PC-9 (cell line): ENCODE results near the gene TSPEAR. TPM values are rescaled to one million over a fixed set of nuclear protein-coding genes. Genes with fewer than 3 reads are reported as not detected.

Source experiments
- BruUV-seq: library from RNA; stranded (reverse); fragments of 400-500 nt; replicated peaks from 2 replicates; lab custom pipeline; 2021; lab: Mats Ljungman, UMichigan
- CTCF ChIA-PET: fragments of 300-600 bp; sonication (Branson Sonifier 250); formaldehyde crosslinking; loops from one replicate; lab custom pipeline; 2022; ENCODE audit warnings: antibody characterized with exemption; lab: Charles Lee
- POLR2A ChIA-PET: fragments of 300-600 bp; sonication (Branson Sonifier 250); formaldehyde crosslinking; loops from one replicate; lab custom pipeline; 2022; ENCODE audit warnings: antibody characterized with exemption; ENCODE audit not compliant: unreplicated experiment; lab: Charles Lee
- DNase-seq, 2 experiments: peaks; one replicate each; pipeline versions ENCODE4 v3.0.0 to v3.0.0-alpha.2; 2015 to 2022; ENCODE audit warnings: mixed read lengths in 1 of 2
- H2AFZ ChIP-seq: fragments of 200-600 bp; sonication (generic); 2 replicates; pipeline ENCODE4 v1.8.1; 2017; ENCODE audit warnings: antibody characterized with exemption
- H3F3A ChIP-seq: fragments of 200-600 bp; sonication (generic); 2 replicates; pipeline ENCODE4 v1.8.1; 2017; ENCODE audit warnings: antibody characterized with exemption, mild to moderate bottlenecking, low read depth; ENCODE audit not compliant: insufficient read depth
- H3K27ac ChIP-seq: fragments of 200-600 bp; sonication (generic); 2 replicates; pipeline ENCODE4 v1.6.1; 2016; ENCODE audit warnings: mixed run types
- H3K27me3 ChIP-seq: fragments of 200-600 bp; sonication (generic); 2 replicates; pipeline ENCODE4 v1.6.1; 2016; ENCODE audit warnings: low read depth, mixed run types; ENCODE audit not compliant: insufficient read depth
- H3K36me3 ChIP-seq: fragments of 200-600 bp; sonication (generic); 2 replicates; pipeline ENCODE4 v1.6.1; 2016; ENCODE audit warnings: low read depth, mixed run types
- H3K4me1 ChIP-seq: fragments of 200-600 bp; sonication (generic); replicated peaks from 2 replicates; pipeline ENCODE4 v1.6.1; 2016; ENCODE audit warnings: mixed run types; ENCODE audit not compliant: insufficient read depth
- H3K4me2 ChIP-seq: fragments of 200-600 bp; sonication (generic); 2 replicates; pipeline ENCODE4 v1.6.1; 2017; ENCODE audit warnings: mixed run types
- H3K4me3 ChIP-seq: fragments of 200-600 bp; sonication (generic); 2 replicates; pipeline ENCODE4 v1.6.1; 2016; ENCODE audit warnings: mixed run types
- H3K79me2 ChIP-seq: fragments of 200-600 bp; sonication (generic); 2 replicates; pipeline ENCODE4 v1.6.1; 2017; ENCODE audit warnings: low read depth, mixed run types
- H3K9me2 ChIP-seq: fragments of 200-600 bp; sonication (generic); 2 replicates; pipeline ENCODE4 v1.8.1; 2017; ENCODE audit warnings: mild to moderate bottlenecking; ENCODE audit not compliant: insufficient read depth
- H3K9me3 ChIP-seq: fragments of 200-600 bp; sonication (generic); 2 replicates; pipeline ENCODE4 v1.8.1; 2016; ENCODE audit warnings: low read depth; ENCODE audit not compliant: insufficient read depth
- H4K20me1 ChIP-seq: fragments of 200-600 bp; sonication (generic); 2 replicates; pipeline ENCODE4 v1.8.1; 2017; ENCODE audit not compliant: insufficient read depth
- EZH2 ChIP-seq: fragments of 200-600 bp; sonication (generic); IDR thresholded peaks from 2 replicates; pipeline ENCODE4 v1.8.0; 2017; ENCODE audit warnings: antibody characterized with exemption, low read depth
- intact Hi-C: fragments of 100-400 bp; cut with micrococcal nuclease; formaldehyde crosslinking; loops from one replicate; pipeline ENCODE4 v1.10.0; 2022; ENCODE audit not compliant: unreplicated experiment
- total RNA-seq: library from RNA; stranded (reverse); gene quantifications from 2 replicates; pipeline ENCODE4 v1.2.3, GENCODE V29; 2021
- TF ChIP-seq, protein P1 (sequence below): fragments of 200-600 bp; sonication (generic); conservative IDR thresholded peaks from 2 replicates; pipeline ENCODE4 v1.6.1; 2017; ENCODE audit warnings: mixed run types, antibody characterized with exemption, mild to moderate bottlenecking, moderate library complexity

TSPEAR gene
- total RNA-seq, 1 experiment from 2014 or later, result not detected

DNA sequence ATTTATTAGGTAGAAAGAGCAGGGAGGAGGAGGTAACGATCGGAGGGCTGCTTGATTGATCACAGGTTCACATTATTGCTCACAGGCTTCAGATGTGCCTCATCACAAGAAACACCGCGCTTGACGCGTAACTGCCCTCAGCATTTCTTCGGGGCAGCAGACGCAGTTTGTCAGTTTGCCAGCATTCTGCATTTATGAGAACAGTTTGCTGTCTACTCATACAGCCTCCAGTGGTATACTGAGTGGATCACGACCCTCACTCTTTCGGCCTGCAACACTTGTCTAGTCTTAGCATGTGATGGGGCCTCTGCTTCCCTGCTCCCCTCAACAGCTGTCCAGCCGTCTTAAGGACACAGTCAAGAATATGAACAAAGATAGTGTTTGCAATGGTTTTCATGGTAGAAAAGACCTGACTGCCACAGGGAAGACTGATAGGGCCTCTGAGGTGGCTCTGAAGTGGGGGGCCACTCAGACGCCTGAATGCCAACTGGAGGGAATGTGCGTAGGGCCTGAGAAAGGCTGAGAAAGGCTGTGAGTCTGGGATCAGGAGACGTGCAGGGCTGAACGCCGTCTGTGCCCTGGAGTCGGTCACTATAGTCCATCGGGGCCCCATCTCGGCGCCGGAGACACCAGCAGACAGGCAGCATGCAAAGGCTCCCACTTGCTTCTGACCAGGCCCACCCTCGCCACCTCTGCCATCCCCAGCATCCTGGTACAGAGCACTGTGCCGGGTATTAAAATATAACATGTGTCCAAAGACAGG is 45.2 kb upstream of the TSPEAR start:
- Histone ChIP-seq H3K27ac (no peak overlapping the region), H3K4me2 (no peak overlapping the region), H3K9me2 (no peaks in the 10 kb centered on the region), H4K20me1 (no peaks in the 10 kb centered on the region), H3K4me3 (no peak overlapping the region), H3K79me2 (no peaks in the 10 kb centered on the region), H3K9me3 (no peaks in the 10 kb centered on the region), H2AFZ (no peak overlapping the region), H3K36me3 (no peaks in the 10 kb centered on the region), H3K4me1 (peaks cover 19% of the 10 kb centered on the region), H3F3A (peaks cover 10% of the 10 kb centered on the region; the same call in 1 of the 2 replicates), H3K27me3 (no peaks in the 10 kb centered on the region)
- intact Hi-C loops, result no loop called here
- CTCF ChIA-PET, result no interaction called here
- DNase-seq, result no peak
- no TSS peak for BruUV-seq
- TF ChIP-seq EZH2, result no peak
- TF ChIP-seq, protein P1, sequence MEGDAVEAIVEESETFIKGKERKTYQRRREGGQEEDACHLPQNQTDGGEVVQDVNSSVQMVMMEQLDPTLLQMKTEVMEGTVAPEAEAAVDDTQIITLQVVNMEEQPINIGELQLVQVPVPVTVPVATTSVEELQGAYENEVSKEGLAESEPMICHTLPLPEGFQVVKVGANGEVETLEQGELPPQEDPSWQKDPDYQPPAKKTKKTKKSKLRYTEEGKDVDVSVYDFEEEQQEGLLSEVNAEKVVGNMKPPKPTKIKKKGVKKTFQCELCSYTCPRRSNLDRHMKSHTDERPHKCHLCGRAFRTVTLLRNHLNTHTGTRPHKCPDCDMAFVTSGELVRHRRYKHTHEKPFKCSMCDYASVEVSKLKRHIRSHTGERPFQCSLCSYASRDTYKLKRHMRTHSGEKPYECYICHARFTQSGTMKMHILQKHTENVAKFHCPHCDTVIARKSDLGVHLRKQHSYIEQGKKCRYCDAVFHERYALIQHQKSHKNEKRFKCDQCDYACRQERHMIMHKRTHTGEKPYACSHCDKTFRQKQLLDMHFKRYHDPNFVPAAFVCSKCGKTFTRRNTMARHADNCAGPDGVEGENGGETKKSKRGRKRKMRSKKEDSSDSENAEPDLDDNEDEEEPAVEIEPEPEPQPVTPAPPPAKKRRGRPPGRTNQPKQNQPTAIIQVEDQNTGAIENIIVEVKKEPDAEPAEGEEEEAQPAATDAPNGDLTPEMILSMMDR, result no peak
- POLR2A ChIA-PET, result no interaction called here

DNA sequence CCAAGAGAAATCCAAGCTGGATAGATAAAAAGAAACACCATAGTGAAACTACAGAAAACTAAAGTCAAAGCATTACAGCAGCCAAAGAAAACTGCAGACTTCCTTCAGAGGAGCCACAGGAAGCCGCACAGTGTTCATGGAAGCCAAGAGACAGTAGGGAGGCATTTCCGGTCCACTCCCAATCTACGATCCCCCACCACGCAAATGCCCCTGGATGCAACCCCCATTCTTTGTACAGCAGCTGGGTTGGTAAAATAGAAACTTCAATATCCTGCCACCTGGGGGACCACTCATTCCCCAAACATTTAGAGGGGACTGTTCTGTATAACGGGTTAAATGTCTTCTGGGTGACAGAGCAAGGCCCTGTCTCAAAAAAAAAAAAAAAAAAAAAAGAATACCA is 43.9 kb upstream of the TSPEAR start:
- no peaks in the 10 kb centered on the region for H3K9me3 ChIP-seq
- H3K79me2 ChIP-seq, result no peaks in the 10 kb centered on the region
- H3K9me2 ChIP-seq, result no peaks in the 10 kb centered on the region
- no TSS peak for BruUV-seq
- no peaks in the 10 kb centered on the region for H3K27me3 ChIP-seq
- H3F3A ChIP-seq, result peaks cover 10% of the 10 kb centered on the region; the same call in 1 of the 2 replicates
- DNase-seq, result no peak
- H2AFZ ChIP-seq, result no peak overlapping the region
- no peak overlapping the region for H3K27ac ChIP-seq
- H3K4me1 ChIP-seq, result peaks cover 19% of the 10 kb centered on the region
- ChIA-PET POLR2A (interaction anchor here (0.6 kb wide), 1 partner anchor 193 kb away, joined by 9 read pairs; no protein-coding TSS in a partner anchor), CTCF (no interaction called here)
- no peaks in the 10 kb centered on the region for H3K36me3 ChIP-seq
- H4K20me1 ChIP-seq, result no peaks in the 10 kb centered on the region
- TF ChIP-seq EZH2, result no peak
- TF ChIP-seq, protein P1, result peak; percentile 45
- no peak overlapping the region for H3K4me2 ChIP-seq
- intact Hi-C loops, result no loop called here
- no peak overlapping the region for H3K4me3 ChIP-seq

- H3K27me3 ChIP-seq, result no peaks in the 10 kb centered on the region
- H3K79me2 ChIP-seq, result no peaks in the 10 kb centered on the region
- intact Hi-C loops, result no loop called here
- ChIA-PET POLR2A (no interaction called here), CTCF (no interaction called here)
- H3K27ac ChIP-seq, result no peak overlapping the region
- BruUV-seq, result no TSS peak
- no peaks in the 10 kb centered on the region for H3K9me3 ChIP-seq
- H3K9me2 ChIP-seq, result no peaks in the 10 kb centered on the region
- no peak for DNase-seq
- no peaks in the 10 kb centered on the region for H3K36me3 ChIP-seq
- H3F3A ChIP-seq, result peaks cover 10% of the 10 kb centered on the region; the same call in 1 of the 2 replicates
- H3K4me2 ChIP-seq, result peak overlapping the region; percentile 70
- peaks cover 19% of the 10 kb centered on the region for H3K4me1 ChIP-seq
- H2AFZ ChIP-seq, result no peak overlapping the region
- TF ChIP-seq, protein P1, result no peak
- TF ChIP-seq EZH2, result no peak
- H3K4me3 ChIP-seq, result no peak overlapping the region
- H4K20me1 ChIP-seq, result no peaks in the 10 kb centered on the region
These were observed 42.0 kb upstream of the TSPEAR start for GRCh38 chr21:44753357-44753756.
